Activated T-cell treated with anti-CD3 and anti-CD28 coated beads, Interleukin-2, amount 50 U/mL, for 4 hours (primary cell): Measurements from ENCODE around the gene RALA. TPM values are rescaled to one million over a fixed set of nuclear protein-coding genes. Genes with fewer than 3 reads are reported as not detected.

Source experiments
- ATAC-seq, 2 donors: fragments of 200-7000 bp; cut with Tn5 transposase; one replicate each; pipeline ENCODE4 v1.10.0; 2021
- DNase-seq: peaks from one replicate; pipeline ENCODE4 v3.0.0-alpha.2; 2020
- H3K27me3 Mint-ChIP-seq: one replicate; pipeline ENCODE4 v1.8.0; 2021; ENCODE audit warnings: low read depth, mixed read lengths
- H3K36me3 Mint-ChIP-seq: one replicate; pipeline ENCODE4 v1.8.0; 2022; ENCODE audit warnings: mixed read lengths; ENCODE audit not compliant: insufficient read depth
- H3K4me1 Mint-ChIP-seq: one replicate; pipeline ENCODE4 v1.8.0; 2021; ENCODE audit warnings: low read depth, mixed read lengths
- H3K4me3 Mint-ChIP-seq: one replicate; pipeline ENCODE4 v1.8.0; 2021; ENCODE audit warnings: mild to moderate bottlenecking, moderate library complexity, mixed read lengths
- H3K9me3 Mint-ChIP-seq: one replicate; pipeline ENCODE4 v1.8.0; 2021; ENCODE audit warnings: mixed read lengths
- total RNA-seq, 3 donors: library from RNA; stranded (reverse); gene quantifications; one replicate each; pipeline ENCODE4 v1.2.1, GENCODE V29; 2021

Gene RALA, protein sequence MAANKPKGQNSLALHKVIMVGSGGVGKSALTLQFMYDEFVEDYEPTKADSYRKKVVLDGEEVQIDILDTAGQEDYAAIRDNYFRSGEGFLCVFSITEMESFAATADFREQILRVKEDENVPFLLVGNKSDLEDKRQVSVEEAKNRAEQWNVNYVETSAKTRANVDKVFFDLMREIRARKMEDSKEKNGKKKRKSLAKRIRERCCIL
- 10 to 100 TPM; 28.5 to 31.3 (median 30.1) TPM for total RNA-seq

DNA sequence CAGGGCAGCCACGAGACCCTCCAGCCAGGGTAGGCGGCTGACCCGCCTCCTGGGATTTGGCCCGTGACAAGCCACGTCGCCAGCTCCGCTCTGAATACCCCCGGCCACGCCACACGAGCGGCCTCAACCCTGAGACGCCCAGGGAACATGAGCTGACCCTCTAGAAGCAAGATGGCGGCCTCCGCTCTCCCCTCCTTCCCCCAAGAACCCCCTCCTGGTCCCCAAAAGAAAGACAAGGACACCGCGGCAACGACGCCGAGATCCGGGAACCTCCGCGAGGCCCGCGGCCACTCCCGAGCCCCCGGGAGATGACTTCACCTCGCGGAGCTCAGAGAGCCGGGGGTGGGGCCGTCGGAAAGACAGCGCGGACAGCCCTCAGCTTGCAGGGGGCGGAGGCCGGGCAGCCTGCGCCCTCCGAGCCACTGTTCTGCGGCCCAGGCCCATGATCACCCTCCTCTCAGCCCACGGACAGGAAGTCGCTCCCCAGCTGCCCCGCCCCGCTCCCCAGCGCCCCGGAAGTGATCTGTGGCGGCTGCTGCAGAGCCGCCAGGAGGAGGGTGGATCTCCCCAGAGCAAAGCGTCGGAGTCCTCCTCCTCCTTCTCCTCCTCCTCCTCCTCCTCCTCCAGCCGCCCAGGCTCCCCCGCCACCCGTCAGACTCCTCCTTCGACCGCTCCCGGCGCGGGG, at the start of gene RALA:
Gene RALA (plus strand): TSS at position 526 of the 685 bp plus-strand sequence. CDS start 63,096 bp downstream, outside the sequence.
- Mint-ChIP-seq H3K4me3 (peak within 1 kb of the TSS; percentile 95), H3K9me3 (no peaks in the 10 kb centered on the region), H3K36me3 (peaks cover 5% of the 10 kb centered on the region), H3K27me3 (no peaks in the 10 kb centered on the region), H3K4me1 (peaks cover 48% of the 10 kb centered on the region)
- DNase-seq: peak; percentile 87
- peak; percentile 96 to 97 for ATAC-seq

DNA sequence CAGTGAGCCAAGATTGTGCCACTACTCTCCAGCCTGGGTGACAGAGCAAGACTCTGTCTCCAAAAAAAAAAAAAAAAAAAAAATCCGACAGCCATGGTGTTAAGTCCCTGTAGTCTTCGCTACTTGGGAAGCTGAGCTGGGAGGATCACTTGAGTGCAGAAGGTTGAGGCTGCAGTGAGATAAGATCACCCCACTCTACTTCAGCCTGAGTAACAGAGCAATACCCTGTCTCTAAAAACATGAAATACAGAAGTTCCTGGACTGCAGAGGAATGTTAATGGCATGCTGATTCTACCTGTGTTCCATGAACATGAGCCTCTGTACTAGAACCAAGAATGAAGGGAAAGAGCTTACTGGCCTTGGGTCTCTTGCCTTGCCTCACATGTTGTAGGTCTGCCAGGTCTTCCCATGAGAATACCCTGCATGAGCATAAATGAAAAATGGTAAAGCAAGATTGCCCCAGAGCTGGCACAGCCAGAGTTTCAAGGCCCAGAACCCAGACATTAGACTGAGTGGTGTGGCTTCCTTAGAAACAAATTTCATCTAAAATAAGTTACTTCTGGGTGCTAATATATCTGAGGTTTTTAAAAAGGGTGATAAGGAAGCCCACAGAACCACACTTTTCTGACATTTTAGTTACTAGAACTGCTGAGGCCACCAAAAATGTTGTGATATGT, 48.6 kb upstream of the RALA start:
- H3K27me3 Mint-ChIP-seq: no peaks in the 10 kb centered on the region
- peaks cover 9% of the 10 kb centered on the region for H3K36me3 Mint-ChIP-seq
- H3K9me3 Mint-ChIP-seq: no peaks in the 10 kb centered on the region
- no peak for DNase-seq
- no peaks in the 10 kb centered on the region for H3K4me1 Mint-ChIP-seq
- no peak overlapping the region for H3K4me3 Mint-ChIP-seq
- ATAC-seq: no peak

DNA sequence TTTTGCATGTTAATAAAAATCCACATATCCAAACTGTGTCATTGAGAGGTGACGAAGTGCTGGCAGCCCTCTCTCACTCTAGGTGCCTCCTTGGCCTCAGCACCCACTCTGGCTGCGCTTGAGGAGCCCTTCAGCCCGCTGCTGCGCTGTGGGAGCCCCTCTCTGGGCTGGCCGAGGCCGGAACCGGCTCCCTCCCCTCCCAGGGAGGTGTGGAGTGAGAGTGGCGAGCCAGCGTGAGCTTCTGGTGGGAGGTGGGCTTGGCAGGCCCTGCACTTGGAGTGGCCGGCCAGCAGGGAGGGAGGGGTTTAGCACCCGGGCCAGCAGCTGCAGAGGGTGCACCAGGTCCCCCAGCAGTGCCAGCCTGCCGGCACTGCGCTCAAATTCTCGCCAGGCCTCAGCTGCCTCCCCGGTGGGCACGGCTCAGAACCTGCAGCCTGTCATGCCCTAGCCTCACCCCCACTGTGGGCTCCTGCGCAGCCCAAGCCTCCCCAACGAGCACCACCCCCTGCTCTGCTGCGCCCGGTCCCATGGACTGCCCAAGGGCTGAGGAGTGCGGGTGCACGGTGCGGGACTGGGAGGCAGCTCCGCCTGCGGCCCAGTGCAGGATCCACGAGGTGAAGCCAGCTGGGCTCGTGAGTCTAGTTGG, 46.0 kb upstream of the RALA start:
- no peaks in the 10 kb centered on the region for H3K9me3 Mint-ChIP-seq
- DNase-seq: no peak
- H3K4me3 Mint-ChIP-seq: no peak overlapping the region
- no peak for ATAC-seq
- peaks cover 6% of the 10 kb centered on the region for H3K36me3 Mint-ChIP-seq
- H3K4me1 Mint-ChIP-seq: peaks cover 6% of the 10 kb centered on the region
- H3K27me3 Mint-ChIP-seq: no peaks in the 10 kb centered on the region

DNA sequence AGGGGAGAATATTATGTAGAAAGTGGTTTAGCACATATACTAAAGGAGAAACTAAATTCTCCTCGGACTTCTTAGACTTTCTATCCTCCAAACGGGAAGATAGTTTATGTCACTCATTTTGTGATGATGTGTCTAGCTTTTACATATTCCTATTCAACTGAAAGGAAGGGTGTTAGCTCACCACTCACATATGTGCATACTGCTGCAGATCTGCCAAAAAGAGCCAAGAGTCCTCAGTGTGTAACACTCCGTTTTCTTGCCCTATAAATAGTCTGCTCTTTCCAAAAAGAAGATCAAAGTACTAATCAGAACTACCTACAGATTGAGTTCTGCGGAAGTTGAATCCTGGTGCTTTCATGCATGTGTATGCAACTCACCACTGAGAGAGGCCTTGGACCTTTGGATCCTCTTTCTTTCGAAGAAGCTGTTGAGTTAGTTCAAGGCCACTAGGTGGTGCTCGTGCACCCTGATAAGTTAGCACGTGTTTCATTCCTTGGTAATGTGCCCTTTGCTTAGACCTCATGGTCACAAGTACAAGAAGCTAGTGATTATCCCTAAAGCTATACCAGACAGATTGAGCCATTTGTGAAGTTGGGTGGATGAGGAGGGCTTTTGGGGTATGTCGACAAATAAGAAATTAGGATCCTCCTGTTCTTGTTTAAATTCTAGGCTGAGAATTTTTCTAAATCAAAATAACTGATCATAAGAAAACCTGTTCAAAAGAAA, 43.1 kb upstream of the RALA start:
- H3K27me3 Mint-ChIP-seq: no peaks in the 10 kb centered on the region
- ATAC-seq (peak; percentile 92 to 93), DNase-seq (peak; percentile 75)
- H3K9me3 Mint-ChIP-seq: no peaks in the 10 kb centered on the region
- H3K36me3 Mint-ChIP-seq: peaks cover 3% of the 10 kb centered on the region
- H3K4me1 Mint-ChIP-seq: peaks cover 6% of the 10 kb centered on the region
- no peak overlapping the region for H3K4me3 Mint-ChIP-seq

DNA sequence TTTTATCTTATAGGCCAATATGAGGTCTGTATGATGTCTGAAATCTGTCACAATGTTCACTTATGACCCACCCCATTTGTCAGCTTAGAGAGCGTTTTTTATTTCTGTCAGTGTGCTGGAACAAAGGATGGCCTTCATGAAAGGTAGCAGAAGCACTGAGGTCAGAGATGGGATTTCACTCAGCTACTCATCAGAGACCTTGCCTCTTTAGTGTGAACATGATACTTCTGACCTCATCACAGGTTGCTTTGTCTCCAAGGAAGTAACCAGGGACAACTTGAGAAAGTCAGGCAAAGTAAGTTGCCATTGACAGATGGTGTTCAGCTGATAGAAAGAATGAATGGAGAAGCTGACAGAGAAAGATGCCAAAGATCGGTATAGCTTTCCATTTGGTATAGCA, 40.8 kb upstream of the RALA start:
- peaks cover 8% of the 10 kb centered on the region for H3K4me1 Mint-ChIP-seq
- no peaks in the 10 kb centered on the region for H3K9me3 Mint-ChIP-seq
- DNase-seq: no peak
- no peak overlapping the region for H3K4me3 Mint-ChIP-seq
- no peaks in the 10 kb centered on the region for H3K36me3 Mint-ChIP-seq
- no peak for ATAC-seq
- H3K27me3 Mint-ChIP-seq: no peaks in the 10 kb centered on the region

DNA sequence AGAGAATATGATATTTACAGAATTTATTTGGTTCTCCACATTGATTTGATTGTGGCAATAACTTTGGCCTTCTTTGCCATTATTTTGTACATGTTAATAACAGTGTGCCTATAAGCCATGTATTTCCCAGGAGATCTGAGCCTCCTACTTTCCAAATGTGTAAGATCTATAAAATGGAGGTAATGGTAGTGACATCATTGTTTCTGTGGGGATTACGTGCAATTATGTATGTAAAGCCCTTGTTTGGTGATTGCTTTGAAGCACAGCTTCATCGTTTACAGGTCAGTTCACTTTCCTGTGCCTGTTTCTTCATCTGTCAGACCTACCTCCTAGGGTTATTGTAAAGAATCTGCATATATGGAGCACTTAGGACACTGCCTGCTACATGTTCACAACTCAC, 39.8 kb upstream of the RALA start:
- H3K36me3 Mint-ChIP-seq: no peaks in the 10 kb centered on the region
- ATAC-seq: no peak
- no peak for DNase-seq
- no peak overlapping the region for H3K4me3 Mint-ChIP-seq
- H3K9me3 Mint-ChIP-seq: no peaks in the 10 kb centered on the region
- H3K27me3 Mint-ChIP-seq: no peaks in the 10 kb centered on the region
- H3K4me1 Mint-ChIP-seq: peaks cover 15% of the 10 kb centered on the region

DNA sequence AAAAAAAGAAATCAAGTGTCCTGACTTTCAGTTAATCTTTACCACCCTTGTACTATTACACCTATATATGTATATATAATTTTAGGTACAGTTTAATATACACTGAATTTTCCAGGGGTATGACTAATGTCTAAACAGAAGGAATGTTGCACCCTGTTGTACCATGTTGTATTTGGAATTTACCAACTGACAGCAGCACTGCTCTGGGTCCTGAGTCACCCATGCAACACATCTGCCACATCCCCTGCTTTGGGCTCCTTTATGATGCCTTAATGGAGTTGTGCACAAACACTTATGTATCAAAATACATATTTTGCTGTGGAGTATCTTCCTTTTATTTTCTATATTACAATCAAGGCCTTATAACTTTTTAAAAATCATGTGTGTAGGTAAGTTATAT, 36.0 kb upstream of the RALA start:
- no peak overlapping the region for H3K4me3 Mint-ChIP-seq
- ATAC-seq: no peak
- H3K27me3 Mint-ChIP-seq: no peaks in the 10 kb centered on the region
- peaks cover 39% of the 10 kb centered on the region for H3K4me1 Mint-ChIP-seq
- peaks cover 5% of the 10 kb centered on the region for H3K9me3 Mint-ChIP-seq
- H3K36me3 Mint-ChIP-seq: no peaks in the 10 kb centered on the region
- no peak for DNase-seq

DNA sequence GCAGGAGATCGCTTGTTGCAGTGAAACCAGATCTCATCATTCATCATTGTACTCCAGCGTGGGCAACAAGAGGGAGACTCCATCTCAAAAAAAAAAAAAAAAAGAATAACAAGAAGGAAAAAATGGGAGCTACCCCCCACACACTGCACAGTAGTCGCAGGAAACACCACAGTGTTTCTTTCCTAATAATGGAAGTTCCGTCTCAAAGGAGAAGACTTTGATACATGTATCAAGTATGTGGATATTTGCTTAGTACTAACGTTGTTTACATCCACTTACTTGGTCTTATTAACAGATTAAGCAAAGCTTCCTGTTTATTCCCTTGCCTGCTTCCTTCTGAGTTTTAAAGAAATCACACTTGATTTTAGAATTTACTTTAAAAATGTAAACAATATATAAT, 35.0 kb upstream of the RALA start:
- ATAC-seq: no peak
- Mint-ChIP-seq H3K4me3 (no peak overlapping the region), H3K27me3 (no peaks in the 10 kb centered on the region), H3K9me3 (peaks cover 5% of the 10 kb centered on the region), H3K36me3 (no peaks in the 10 kb centered on the region), H3K4me1 (peaks cover 44% of the 10 kb centered on the region)
- DNase-seq: no peak

DNA sequence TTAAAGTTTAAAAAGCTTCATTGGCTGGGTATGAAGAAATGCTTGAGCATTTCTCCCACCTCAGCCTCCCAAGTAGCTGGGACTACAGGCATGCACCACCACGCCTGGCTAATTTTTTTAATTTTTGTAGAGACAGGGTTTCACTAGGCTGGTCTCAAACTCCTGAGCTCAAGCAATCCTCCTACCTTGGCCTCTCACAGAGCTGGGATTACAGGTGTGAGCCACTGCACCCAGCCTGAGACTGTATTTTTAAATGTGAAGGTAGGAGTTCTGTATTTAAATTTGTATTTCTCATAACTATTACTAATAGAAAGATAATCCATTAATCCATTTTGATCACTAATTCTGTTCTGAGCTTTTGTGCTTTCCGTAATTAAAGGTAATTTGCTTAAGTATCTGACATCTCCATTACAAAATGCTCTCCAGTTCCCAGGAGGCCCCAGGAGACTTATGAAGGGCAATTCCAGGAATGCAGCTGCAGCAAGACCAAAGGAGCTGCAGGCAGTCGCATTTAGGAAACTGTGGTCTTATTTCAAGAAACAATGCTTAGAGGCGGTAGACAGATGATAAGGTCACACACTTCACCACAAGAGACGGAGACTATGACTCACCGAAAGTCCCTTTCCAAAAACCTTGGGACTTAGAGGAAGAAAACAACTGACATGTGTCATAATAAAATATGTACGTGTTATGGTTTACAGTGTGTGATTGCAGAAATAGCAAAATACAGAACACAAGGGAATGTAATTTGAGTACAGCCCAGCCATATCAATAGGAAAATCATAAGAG, 33.9 kb upstream of the RALA start:
- peak overlapping the region; percentile 11 for H3K4me3 Mint-ChIP-seq
- no peaks in the 10 kb centered on the region for H3K27me3 Mint-ChIP-seq
- peak; percentile 53 for DNase-seq
- no peaks in the 10 kb centered on the region for H3K36me3 Mint-ChIP-seq
- ATAC-seq: peak; percentile 87 to 89
- H3K9me3 Mint-ChIP-seq: peaks cover 5% of the 10 kb centered on the region
- peaks cover 49% of the 10 kb centered on the region for H3K4me1 Mint-ChIP-seq

DNA sequence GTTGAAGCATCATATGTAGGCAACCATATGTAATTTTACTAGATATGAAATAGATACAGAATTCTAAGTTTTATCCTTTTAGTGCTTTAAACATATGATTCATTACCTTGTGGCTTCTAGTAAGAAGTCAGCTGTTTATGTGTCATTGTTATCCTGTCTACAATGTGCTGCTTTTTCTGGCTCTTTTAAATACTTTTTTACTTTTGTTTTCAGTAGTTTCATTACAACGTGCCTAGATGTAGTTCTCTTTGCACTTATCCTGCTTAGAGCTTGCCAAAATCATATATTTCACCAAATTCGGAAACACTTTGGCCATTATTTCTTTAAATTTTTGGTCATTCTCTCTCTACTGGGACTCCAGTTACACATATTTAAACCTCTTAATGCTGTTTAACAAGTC, 30.8 kb upstream of the RALA start:
- Mint-ChIP-seq H3K9me3 (peaks cover 5% of the 10 kb centered on the region), H3K4me3 (no peak overlapping the region), H3K36me3 (no peaks in the 10 kb centered on the region), H3K4me1 (peaks cover 46% of the 10 kb centered on the region), H3K27me3 (no peaks in the 10 kb centered on the region)
- no peak for DNase-seq
- ATAC-seq: peak; percentile 76 to 79

DNA sequence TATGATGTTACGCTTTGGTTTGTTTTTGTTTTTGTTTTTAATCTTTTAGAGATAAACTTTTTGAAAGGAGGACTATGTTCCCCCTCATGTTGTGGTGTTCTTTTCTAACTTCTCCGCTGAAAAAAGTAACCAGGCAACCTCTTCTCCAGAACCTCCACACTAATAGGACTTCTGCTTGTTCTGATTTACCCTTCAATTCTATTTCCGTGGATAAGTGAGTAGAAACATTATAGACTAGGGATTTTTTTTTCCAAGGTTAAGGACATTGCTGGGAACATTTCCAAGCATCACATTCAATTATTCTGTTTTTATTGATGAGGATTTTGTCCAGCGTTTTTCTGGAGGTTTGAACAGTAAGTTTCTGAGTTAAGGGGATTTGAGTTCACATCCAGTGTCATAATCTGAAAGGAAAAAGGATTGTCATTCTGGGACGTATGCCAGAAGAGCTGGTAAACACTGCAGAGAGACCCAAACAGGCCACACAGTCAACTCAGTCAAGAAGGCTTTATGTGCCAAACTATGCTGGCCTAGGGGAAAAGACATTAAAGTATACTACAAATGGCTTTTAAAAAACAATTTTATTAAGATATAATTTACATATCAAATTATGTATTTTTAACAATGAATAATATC, 28.3 kb upstream of the RALA start:
- no peaks in the 10 kb centered on the region for H3K27me3 Mint-ChIP-seq
- H3K36me3 Mint-ChIP-seq: no peaks in the 10 kb centered on the region
- peaks cover 31% of the 10 kb centered on the region for H3K4me1 Mint-ChIP-seq
- no peak for ATAC-seq
- no peak overlapping the region for H3K4me3 Mint-ChIP-seq
- DNase-seq: no peak
- H3K9me3 Mint-ChIP-seq: peaks cover 5% of the 10 kb centered on the region

DNA sequence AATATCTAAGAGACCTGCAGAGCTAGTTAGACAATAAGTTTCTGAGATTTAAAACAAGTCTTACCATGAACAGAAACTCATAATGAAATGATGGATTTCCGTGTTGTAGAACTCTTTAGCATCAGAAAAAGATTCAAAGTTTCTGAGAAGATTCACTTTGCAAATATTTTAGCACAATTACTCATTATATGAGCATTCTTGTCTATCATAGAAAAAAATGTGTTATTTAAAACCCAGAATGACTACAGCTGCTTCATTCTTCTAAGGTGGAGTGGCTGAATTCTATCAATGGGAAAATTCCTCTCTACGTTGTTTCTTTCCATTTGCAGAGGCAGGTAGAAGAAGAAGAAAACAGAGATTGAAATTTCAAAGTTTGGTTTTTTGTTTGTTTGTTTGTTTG, 21.0 kb upstream of the RALA start:
- no peaks in the 10 kb centered on the region for H3K27me3 Mint-ChIP-seq
- peaks cover 3% of the 10 kb centered on the region for H3K36me3 Mint-ChIP-seq
- H3K4me1 Mint-ChIP-seq: peaks cover 33% of the 10 kb centered on the region
- ATAC-seq (no peak), DNase-seq (no peak)
- no peak overlapping the region for H3K4me3 Mint-ChIP-seq
- H3K9me3 Mint-ChIP-seq: no peaks in the 10 kb centered on the region

DNA sequence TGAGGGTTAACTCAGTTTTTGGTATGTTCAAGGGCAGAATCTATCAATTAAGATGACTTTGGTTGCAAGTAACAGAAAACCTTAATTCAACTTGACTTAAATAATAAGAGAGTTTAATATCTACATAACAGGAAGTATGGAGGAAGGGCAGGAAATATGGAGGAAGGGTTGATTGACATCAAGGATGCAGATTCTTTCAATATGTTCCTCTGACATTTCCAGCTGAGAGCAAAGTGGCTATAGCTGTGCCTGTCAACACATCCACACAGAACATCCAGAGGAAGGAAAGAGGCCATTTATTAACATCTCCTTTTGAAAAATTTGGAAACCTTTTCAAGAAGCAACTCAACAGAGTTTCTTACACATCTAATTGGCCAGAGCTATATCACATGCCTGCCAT, 19.4 kb upstream of the RALA start:
- Mint-ChIP-seq H3K27me3 (no peaks in the 10 kb centered on the region), H3K9me3 (no peaks in the 10 kb centered on the region)

More for the DNA sequence above, 19.4 kb upstream of the RALA start:
- ATAC-seq (no peak), DNase-seq (no peak)
- Mint-ChIP-seq H3K4me1 (peaks cover 43% of the 10 kb centered on the region), H3K4me3 (no peak overlapping the region), H3K36me3 (peaks cover 3% of the 10 kb centered on the region)
